Medulla oblongata (tissue), 1 donor: Measurements from ENCODE around the gene MRPL49.

Experiments used
- DNase-seq: peaks from one replicate; pipeline ENCODE4 v3.0.0-alpha.2; 2015; ENCODE audit errors: extremely low spot score

The MRPL49 gene

GRCh38 chr11:65121865-65122696 lies at the start of gene MRPL49, which contains the start of gene FAU:
Gene MRPL49, plus strand, starts transcription at chr11:65122321. Its CDS starts 26 bp downstream, at chr11:65122347.
Gene FAU, minus strand, starts transcription at chr11:65122134. Its CDS starts 321 bp downstream, at chr11:65121813.
- DNase-seq, result peak; percentile 96

- no peak for DNase-seq
Measured at GRCh38 chr11:65072631-65072966, 49.5 kb upstream of the MRPL49 start.

GRCh38 chr11:65077451-65077850 lies 44.7 kb upstream of the MRPL49 start:
- no peak for DNase-seq

- DNase-seq, result no peak
Measured at GRCh38 chr11:65078151-65078550, 44.0 kb upstream of the MRPL49 start.

GRCh38 chr11:65078786-65079342 lies 43.3 kb upstream of the MRPL49 start:
- DNase-seq, result no peak

GRCh38 chr11:65083134-65083833 lies 38.8 kb upstream of the MRPL49 start:
- DNase-seq, result no peak

- DNase-seq, result peak; percentile 97
Measured at GRCh38 chr11:65083834-65084597, 38.1 kb upstream of the MRPL49 start, which contains the start of the genes CDCA5 and ZFPL1. Gene CDCA5, minus strand, starts transcription at chr11:65084040. Its CDS starts 62 bp downstream, at chr11:65083978. Gene ZFPL1, plus strand, starts transcription at chr11:65084222. Its CDS starts 477 bp downstream, at chr11:65084699.

- no peak for DNase-seq
Measured at GRCh38 chr11:65084598-65085375, 37.3 kb upstream of the MRPL49 start.

- no peak for DNase-seq
Measured at GRCh38 chr11:65085446-65085845, 36.7 kb upstream of the MRPL49 start.

GRCh38 chr11:65086809-65087208 lies 35.3 kb upstream of the MRPL49 start:
- DNase-seq, result no peak

- DNase-seq, result no peak
Measured at GRCh38 chr11:65087216-65087615, 34.9 kb upstream of the MRPL49 start.

GRCh38 chr11:65087827-65088226 lies 34.3 kb upstream of the MRPL49 start:
- no peak for DNase-seq

GRCh38 chr11:65089621-65090020 lies 32.5 kb upstream of the MRPL49 start:
- DNase-seq, result no peak

GRCh38 chr11:65090628-65091027 lies 31.5 kb upstream of the MRPL49 start:
- DNase-seq, result peak; percentile 72

GRCh38 chr11:65095427-65095826 lies 26.7 kb upstream of the MRPL49 start:
- DNase-seq, result peak; percentile 7

GRCh38 chr11:65095974-65096806 lies 25.9 kb upstream of the MRPL49 start, which contains the start of gene VPS51:
Gene VPS51, plus strand, starts transcription at chr11:65096214. Its CDS starts 37 bp downstream, at chr11:65096251.
- DNase-seq, result peak; percentile 90

GRCh38 chr11:65096926-65097325 lies 25.2 kb upstream of the MRPL49 start:
- DNase-seq, result peak; percentile 20

- no peak for DNase-seq
Measured at GRCh38 chr11:65100674-65101350, 21.3 kb upstream of the MRPL49 start.
